IPS-18a (cell line): ENCODE data around the gene ARHGEF7.
"Not testable (repeated sequence)": the region's sequence is repeated elsewhere in the genome, so short reads cannot be mapped to it uniquely, and the experiment has no call there.

Experiments used
- H3K27ac ChIP-seq: one replicate; pipeline ENCODE4 v1.5.1; 2013; ENCODE audit warnings: low read length
- H3K27me3 ChIP-seq: one replicate; pipeline ENCODE4 v1.6.1; 2013; ENCODE audit warnings: mild to moderate bottlenecking, low read length; ENCODE audit not compliant: control insufficient read depth, insufficient read depth
- H3K36me3 ChIP-seq: one replicate; pipeline ENCODE4 v1.6.1; 2013; ENCODE audit warnings: low read depth, low read length; ENCODE audit not compliant: control insufficient read depth
- H3K4me1 ChIP-seq: one replicate; pipeline ENCODE4 v1.6.1; 2013; ENCODE audit warnings: low read depth, low read length; ENCODE audit not compliant: control insufficient read depth
- H3K4me3 ChIP-seq: one replicate; pipeline ENCODE4 v1.5.1; 2013; ENCODE audit warnings: low read length
- H3K9ac ChIP-seq: one replicate; pipeline ENCODE4 v1.6.1; 2013; ENCODE audit warnings: mild to moderate bottlenecking, low read length, moderate library complexity
- H3K9me3 ChIP-seq: one replicate; pipeline ENCODE4 v1.6.1; 2013; ENCODE audit warnings: low read depth, low read length; ENCODE audit not compliant: control insufficient read depth

The ARHGEF7 gene, protein sequence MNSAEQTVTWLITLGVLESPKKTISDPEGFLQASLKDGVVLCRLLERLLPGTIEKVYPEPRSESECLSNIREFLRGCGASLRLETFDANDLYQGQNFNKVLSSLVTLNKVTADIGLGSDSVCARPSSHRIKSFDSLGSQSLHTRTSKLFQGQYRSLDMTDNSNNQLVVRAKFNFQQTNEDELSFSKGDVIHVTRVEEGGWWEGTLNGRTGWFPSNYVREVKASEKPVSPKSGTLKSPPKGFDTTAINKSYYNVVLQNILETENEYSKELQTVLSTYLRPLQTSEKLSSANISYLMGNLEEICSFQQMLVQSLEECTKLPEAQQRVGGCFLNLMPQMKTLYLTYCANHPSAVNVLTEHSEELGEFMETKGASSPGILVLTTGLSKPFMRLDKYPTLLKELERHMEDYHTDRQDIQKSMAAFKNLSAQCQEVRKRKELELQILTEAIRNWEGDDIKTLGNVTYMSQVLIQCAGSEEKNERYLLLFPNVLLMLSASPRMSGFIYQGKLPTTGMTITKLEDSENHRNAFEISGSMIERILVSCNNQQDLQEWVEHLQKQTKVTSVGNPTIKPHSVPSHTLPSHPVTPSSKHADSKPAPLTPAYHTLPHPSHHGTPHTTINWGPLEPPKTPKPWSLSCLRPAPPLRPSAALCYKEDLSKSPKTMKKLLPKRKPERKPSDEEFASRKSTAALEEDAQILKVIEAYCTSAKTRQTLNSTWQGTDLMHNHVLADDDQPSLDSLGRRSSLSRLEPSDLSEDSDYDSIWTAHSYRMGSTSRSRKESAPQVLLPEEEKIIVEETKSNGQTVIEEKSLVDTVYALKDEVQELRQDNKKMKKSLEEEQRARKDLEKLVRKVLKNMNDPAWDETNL

GRCh38 chr13:111115061-111115964 lies at the start of gene ARHGEF7:
TSS of gene ARHGEF7 (plus strand) at chr13:111115310. CDS start at chr13:111115527, 217 bp downstream.
- peaks cover 57% of the 10 kb centered on the region for H3K27me3 ChIP-seq
- no peaks in the 10 kb centered on the region for H3K36me3 ChIP-seq
- H3K9ac ChIP-seq, result peak within 1 kb of the TSS; percentile 58
- H3K4me1 ChIP-seq, result peaks cover 10% of the 10 kb centered on the region
- no peaks in the 10 kb centered on the region for H3K9me3 ChIP-seq
- no peak within 1 kb of the TSS for H3K27ac ChIP-seq
- H3K4me3 ChIP-seq, result peak within 1 kb of the TSS; percentile 90

- H3K27me3 ChIP-seq, result peaks cover 22% of the 10 kb centered on the region
- no peaks in the 10 kb centered on the region for H3K9me3 ChIP-seq
- H3K4me3 ChIP-seq, result no peak overlapping the region
- no peak overlapping the region for H3K9ac ChIP-seq
- no peak overlapping the region for H3K27ac ChIP-seq
- no peaks in the 10 kb centered on the region for H3K36me3 ChIP-seq
- peaks cover 31% of the 10 kb centered on the region for H3K4me1 ChIP-seq
These were observed 49.4 kb upstream of the ARHGEF7 start for GRCh38 chr13:111065698-111066097.

- H3K4me1 ChIP-seq, result peaks cover 31% of the 10 kb centered on the region
- no peak overlapping the region for H3K4me3 ChIP-seq
- H3K9me3 ChIP-seq, result no peaks in the 10 kb centered on the region
- H3K27me3 ChIP-seq, result peaks cover 22% of the 10 kb centered on the region
- H3K9ac ChIP-seq, result no peak overlapping the region
- H3K36me3 ChIP-seq, result no peaks in the 10 kb centered on the region
- H3K27ac ChIP-seq, result no peak overlapping the region
These were observed 48.6 kb upstream of the ARHGEF7 start for GRCh38 chr13:111066544-111066943.

- H3K9me3 ChIP-seq, result no peaks in the 10 kb centered on the region
- H3K4me1 ChIP-seq, result peaks cover 28% of the 10 kb centered on the region
- H3K27me3 ChIP-seq, result peaks cover 22% of the 10 kb centered on the region
- H3K9ac ChIP-seq, result no peak overlapping the region
- H3K4me3 ChIP-seq, result peak overlapping the region; percentile 68
- no peak overlapping the region for H3K27ac ChIP-seq
- no peaks in the 10 kb centered on the region for H3K36me3 ChIP-seq
These were observed 47.1 kb upstream of the ARHGEF7 start for GRCh38 chr13:111068009-111068350.

- not testable (repeated sequence) for H3K36me3 ChIP-seq, H3K27ac ChIP-seq, H3K4me3 ChIP-seq, H3K9ac ChIP-seq, H3K9me3 ChIP-seq, H3K4me1 ChIP-seq
- peaks cover 12% of the 10 kb centered on the region for H3K27me3 ChIP-seq
These were observed 44.0 kb upstream of the ARHGEF7 start for GRCh38 chr13:111071120-111071519.

DNA sequence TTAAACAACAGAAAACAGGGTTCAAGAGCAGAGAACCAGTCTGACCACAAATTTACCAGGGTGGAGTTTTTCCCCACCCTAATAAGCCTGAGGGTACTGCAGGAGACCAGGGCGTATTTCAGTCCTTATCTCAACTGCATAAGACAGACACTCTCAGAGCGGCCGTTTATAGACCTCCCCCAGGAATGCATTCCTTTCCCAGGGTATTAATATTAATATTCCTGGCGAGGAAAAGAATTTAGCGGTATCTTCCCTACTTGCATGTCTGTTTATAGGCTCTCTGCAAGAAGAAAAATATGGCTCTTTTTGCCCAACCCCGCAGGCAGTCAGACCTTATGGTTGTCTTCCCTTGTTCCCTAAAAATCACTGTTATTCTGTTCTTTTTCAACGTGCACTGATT lies 43.6 kb upstream of the ARHGEF7 start:
- H3K36me3 ChIP-seq, H3K4me3 ChIP-seq, H3K27me3 ChIP-seq, H3K27ac ChIP-seq, H3K9ac ChIP-seq, H3K4me1 ChIP-seq, H3K9me3 ChIP-seq: not testable (repeated sequence)

DNA sequence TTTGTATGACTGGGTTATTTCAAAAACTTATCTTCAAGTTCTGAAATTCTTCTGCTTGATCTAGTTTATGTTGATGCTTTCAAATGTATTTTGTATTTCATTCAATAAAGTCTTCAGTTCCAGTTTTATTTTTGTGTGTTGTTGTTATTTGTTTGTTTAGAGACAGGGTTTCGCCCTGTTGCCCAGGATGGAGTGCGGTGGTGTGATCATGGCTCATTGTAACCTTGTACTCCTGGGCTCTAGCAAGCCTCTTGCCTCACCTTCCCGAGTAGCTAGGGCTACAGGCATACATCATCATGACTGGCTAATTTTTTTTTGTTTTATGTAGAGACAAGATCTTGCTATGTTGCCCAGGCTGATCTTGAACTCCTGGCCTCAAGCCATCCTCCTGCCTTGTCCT lies 40.3 kb upstream of the ARHGEF7 start:
- Histone ChIP-seq H3K4me1 (no peaks in the 10 kb centered on the region), H3K27ac (no peak overlapping the region), H3K27me3 (no peaks in the 10 kb centered on the region), H3K36me3 (no peaks in the 10 kb centered on the region), H3K4me3 (no peak overlapping the region), H3K9ac (no peak overlapping the region), H3K9me3 (no peaks in the 10 kb centered on the region)

GRCh38 chr13:111076155-111077013 lies 38.7 kb upstream of the ARHGEF7 start:
- no peak overlapping the region for H3K9ac ChIP-seq
- H3K4me1 ChIP-seq, result peaks cover 4% of the 10 kb centered on the region
- H3K4me3 ChIP-seq, result no peak overlapping the region
- H3K27ac ChIP-seq, result no peak overlapping the region
- no peaks in the 10 kb centered on the region for H3K9me3 ChIP-seq
- no peaks in the 10 kb centered on the region for H3K36me3 ChIP-seq
- no peaks in the 10 kb centered on the region for H3K27me3 ChIP-seq

- no peaks in the 10 kb centered on the region for H3K36me3 ChIP-seq
- no peak overlapping the region for H3K9ac ChIP-seq
- H3K4me1 ChIP-seq, result peaks cover 4% of the 10 kb centered on the region
- no peaks in the 10 kb centered on the region for H3K9me3 ChIP-seq
- H3K4me3 ChIP-seq, result no peak overlapping the region
- H3K27ac ChIP-seq, result no peak overlapping the region
- H3K27me3 ChIP-seq, result no peaks in the 10 kb centered on the region
These were observed 35.7 kb upstream of the ARHGEF7 start for GRCh38 chr13:111079375-111079774.

DNA sequence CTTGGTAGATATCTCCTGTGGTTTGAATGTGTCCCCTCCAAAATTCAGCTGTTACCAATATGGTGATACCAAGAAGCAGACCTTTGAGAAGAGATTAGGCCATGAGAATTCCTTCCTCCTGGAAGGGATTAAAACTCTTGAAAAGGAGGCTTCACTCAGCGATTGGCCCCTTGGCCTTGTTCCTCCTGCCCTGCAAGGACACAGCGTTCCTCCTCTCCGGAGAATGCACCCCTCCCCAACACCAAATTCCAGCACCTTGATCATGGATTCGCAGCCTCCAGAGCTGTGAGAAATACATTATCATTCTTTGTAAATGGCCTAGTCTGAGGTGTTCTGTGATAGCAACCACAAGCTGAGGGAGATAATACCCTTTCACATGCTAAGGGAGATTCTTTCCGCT lies 34.5 kb upstream of the ARHGEF7 start:
- Histone ChIP-seq H3K4me1 (peaks cover 4% of the 10 kb centered on the region), H3K4me3 (no peak overlapping the region), H3K27ac (no peak overlapping the region), H3K9ac (no peak overlapping the region), H3K36me3 (no peaks in the 10 kb centered on the region), H3K9me3 (no peaks in the 10 kb centered on the region), H3K27me3 (no peaks in the 10 kb centered on the region)
